Astrocyte (in vitro differentiated cells and primary cell): ENCODE measurements around the gene PTPRN2. TPM values are rescaled to one million over a fixed set of nuclear protein-coding genes. Genes with fewer than 3 reads are reported as not detected.

Source experiments
- DNase-seq: peaks from one replicate; pipeline ENCODE4 v3.0.0-alpha.2; 2010; ENCODE audit warnings: low read depth
- FAIRE-seq: peaks from 2 replicates; lab custom pipeline; 2011; peaks lifted over from hg19 to GRCh38; lab: Jason Lieb, UNC
- H2AFZ ChIP-seq: 2 replicates; pipeline ENCODE4 v1.6.0; 2012; ENCODE audit warnings: low read depth, low read length, inconsistent platforms
- H3K27ac ChIP-seq: 2 replicates; pipeline ENCODE4 v1.5.1; 2011; ENCODE audit warnings: low read depth, low read length, inconsistent platforms
- H3K27me3 ChIP-seq: 2 replicates; pipeline ENCODE4 v1.6.0; 2011; ENCODE audit warnings: low read length, inconsistent platforms; ENCODE audit not compliant: insufficient read depth
- H3K36me3 ChIP-seq: 2 replicates; pipeline ENCODE4 v1.5.1; 2011; ENCODE audit warnings: low read length, inconsistent platforms; ENCODE audit not compliant: insufficient read depth
- H3K4me1 ChIP-seq: 2 replicates; pipeline ENCODE4 v1.5.1; 2011; ENCODE audit warnings: low read length, inconsistent platforms; ENCODE audit not compliant: insufficient read depth
- H3K4me2 ChIP-seq: 2 replicates; pipeline ENCODE4 v1.6.0; 2012; ENCODE audit warnings: low read length, inconsistent platforms
- H3K4me3 ChIP-seq: 2 replicates; pipeline ENCODE4 v1.5.1; 2011; ENCODE audit warnings: low read depth, mild to moderate bottlenecking, low read length, inconsistent platforms; ENCODE audit not compliant: insufficient read depth
- H3K79me2 ChIP-seq: 2 replicates; pipeline ENCODE4 v1.6.0; 2012; ENCODE audit warnings: mild to moderate bottlenecking, low read length, inconsistent platforms; ENCODE audit not compliant: insufficient read depth
- H3K9ac ChIP-seq: 2 replicates; pipeline ENCODE4 v1.6.0; 2012; ENCODE audit warnings: mild to moderate bottlenecking, low read length, inconsistent platforms
- H3K9me3 ChIP-seq: 2 replicates; pipeline ENCODE4 v1.5.1; 2012; ENCODE audit warnings: low read depth, mild to moderate bottlenecking, low read length, inconsistent platforms; ENCODE audit not compliant: insufficient read depth
- H4K20me1 ChIP-seq: 2 replicates; pipeline ENCODE4 v1.6.0; 2012; ENCODE audit warnings: low read length, inconsistent platforms; ENCODE audit not compliant: insufficient read depth
- H3K27ac Mint-ChIP-seq: one replicate; pipeline ENCODE4 v1.8.0; 2021; ENCODE audit warnings: mild to moderate bottlenecking, mixed read lengths; ENCODE audit not compliant: unreplicated experiment
- H3K27me3 Mint-ChIP-seq: one replicate; pipeline ENCODE4 v1.8.0; 2021; ENCODE audit warnings: low read depth, mixed read lengths; ENCODE audit not compliant: unreplicated experiment
- H3K36me3 Mint-ChIP-seq: one replicate; pipeline ENCODE4 v1.8.0; 2021; ENCODE audit warnings: low read depth, mixed read lengths; ENCODE audit not compliant: unreplicated experiment
- H3K4me1 Mint-ChIP-seq: one replicate; pipeline ENCODE4 v1.8.0; 2021; ENCODE audit warnings: low read depth, mixed read lengths; ENCODE audit not compliant: unreplicated experiment
- H3K4me3 Mint-ChIP-seq: one replicate; pipeline ENCODE4 v1.8.0; 2021; ENCODE audit warnings: mild to moderate bottlenecking, moderate library complexity, mixed read lengths; ENCODE audit not compliant: unreplicated experiment
- H3K9me3 Mint-ChIP-seq: one replicate; pipeline ENCODE4 v1.8.0; 2021; ENCODE audit warnings: mild to moderate bottlenecking, mixed read lengths; ENCODE audit not compliant: unreplicated experiment
- EZH2 ChIP-seq: IDR thresholded peaks from 2 replicates; pipeline ENCODE4 v1.6.1; 2012; ENCODE audit warnings: mild to moderate bottlenecking, low read length, inconsistent platforms; ENCODE audit not compliant: insufficient read depth
- total RNA-seq: library from RNA; stranded (reverse); gene quantifications from 2 replicates; pipeline ENCODE4 v1.2.1, GENCODE V29; 2021
- TF ChIP-seq, protein P1 (sequence below): IDR thresholded peaks from 2 replicates; pipeline ENCODE4 v1.5.1; 2011; ENCODE audit warnings: low read depth, mild to moderate bottlenecking, inconsistent platforms, low read length, moderate library complexity; ENCODE audit not compliant: insufficient read depth

Gene PTPRN2
- total RNA-seq, 1 donor from 2014 or later, result 0.09 TPM

DNA sequence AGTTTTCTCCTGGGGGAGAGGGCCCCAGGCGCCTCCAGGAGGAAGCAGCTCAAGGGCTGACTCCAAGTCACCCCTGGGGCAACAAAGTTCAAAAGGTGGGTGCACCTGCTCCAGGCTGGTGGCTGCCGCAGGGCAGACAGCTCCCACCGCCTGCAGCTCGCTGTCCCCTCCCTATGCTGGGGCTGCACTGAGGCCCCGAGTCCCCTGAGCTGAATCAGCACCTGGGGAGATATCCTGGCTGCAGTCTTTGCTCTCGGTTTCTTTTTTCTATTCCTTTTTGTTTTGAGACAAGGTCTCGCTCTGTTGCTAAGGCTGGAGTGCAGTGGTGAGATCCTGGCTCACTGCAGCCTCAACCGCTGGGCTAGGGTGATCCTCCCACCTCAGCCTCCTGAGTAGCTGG is 1067.4 kb downstream of the PTPRN2 start:
- Histone ChIP-seq H3K79me2 (no peaks in the 10 kb centered on the region), H3K4me2 (no peak overlapping the region), H2AFZ (no peak overlapping the region), H4K20me1 (no peaks in the 10 kb centered on the region), H3K4me3 (no peak overlapping the region), H3K9ac (no peak overlapping the region), H3K4me1 (no peaks in the 10 kb centered on the region), H3K27ac (no peak overlapping the region), H3K9me3 (no peaks in the 10 kb centered on the region), H3K36me3 (no peaks in the 10 kb centered on the region), H3K27me3 (no peaks in the 10 kb centered on the region)
- Mint-ChIP-seq H3K27me3 (no peaks in the 10 kb centered on the region), H3K4me1 (no peaks in the 10 kb centered on the region), H3K36me3 (no peaks in the 10 kb centered on the region), H3K9me3 (peaks cover 30% of the 10 kb centered on the region), H3K27ac (no peak overlapping the region), H3K4me3 (no peak overlapping the region)
- DNase-seq (no peak), FAIRE-seq (no peak)
- TF ChIP-seq EZH2, result no peak
- TF ChIP-seq, protein P1, sequence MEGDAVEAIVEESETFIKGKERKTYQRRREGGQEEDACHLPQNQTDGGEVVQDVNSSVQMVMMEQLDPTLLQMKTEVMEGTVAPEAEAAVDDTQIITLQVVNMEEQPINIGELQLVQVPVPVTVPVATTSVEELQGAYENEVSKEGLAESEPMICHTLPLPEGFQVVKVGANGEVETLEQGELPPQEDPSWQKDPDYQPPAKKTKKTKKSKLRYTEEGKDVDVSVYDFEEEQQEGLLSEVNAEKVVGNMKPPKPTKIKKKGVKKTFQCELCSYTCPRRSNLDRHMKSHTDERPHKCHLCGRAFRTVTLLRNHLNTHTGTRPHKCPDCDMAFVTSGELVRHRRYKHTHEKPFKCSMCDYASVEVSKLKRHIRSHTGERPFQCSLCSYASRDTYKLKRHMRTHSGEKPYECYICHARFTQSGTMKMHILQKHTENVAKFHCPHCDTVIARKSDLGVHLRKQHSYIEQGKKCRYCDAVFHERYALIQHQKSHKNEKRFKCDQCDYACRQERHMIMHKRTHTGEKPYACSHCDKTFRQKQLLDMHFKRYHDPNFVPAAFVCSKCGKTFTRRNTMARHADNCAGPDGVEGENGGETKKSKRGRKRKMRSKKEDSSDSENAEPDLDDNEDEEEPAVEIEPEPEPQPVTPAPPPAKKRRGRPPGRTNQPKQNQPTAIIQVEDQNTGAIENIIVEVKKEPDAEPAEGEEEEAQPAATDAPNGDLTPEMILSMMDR, result no peak

GRCh38 chr7:157519798-157520244 is 1067.8 kb downstream of the PTPRN2 start:
- H3K27ac Mint-ChIP-seq, result no peak overlapping the region
- Histone ChIP-seq H3K27me3 (no peaks in the 10 kb centered on the region), H3K9me3 (no peaks in the 10 kb centered on the region), H3K4me1 (no peaks in the 10 kb centered on the region), H3K4me2 (no peak overlapping the region), H2AFZ (no peak overlapping the region), H3K9ac (no peak overlapping the region), H3K36me3 (no peaks in the 10 kb centered on the region), H3K27ac (no peak overlapping the region), H4K20me1 (no peaks in the 10 kb centered on the region), H3K4me3 (no peak overlapping the region), H3K79me2 (no peaks in the 10 kb centered on the region)
- H3K9me3 Mint-ChIP-seq, result peaks cover 28% of the 10 kb centered on the region
- H3K36me3 Mint-ChIP-seq, result no peaks in the 10 kb centered on the region
- H3K4me3 Mint-ChIP-seq, result no peak overlapping the region
- DNase-seq (no peak), FAIRE-seq (no peak)
- H3K27me3 Mint-ChIP-seq, result no peaks in the 10 kb centered on the region
- H3K4me1 Mint-ChIP-seq, result no peaks in the 10 kb centered on the region
- TF ChIP-seq, protein P1, result no peak
- TF ChIP-seq EZH2, result no peak

DNA sequence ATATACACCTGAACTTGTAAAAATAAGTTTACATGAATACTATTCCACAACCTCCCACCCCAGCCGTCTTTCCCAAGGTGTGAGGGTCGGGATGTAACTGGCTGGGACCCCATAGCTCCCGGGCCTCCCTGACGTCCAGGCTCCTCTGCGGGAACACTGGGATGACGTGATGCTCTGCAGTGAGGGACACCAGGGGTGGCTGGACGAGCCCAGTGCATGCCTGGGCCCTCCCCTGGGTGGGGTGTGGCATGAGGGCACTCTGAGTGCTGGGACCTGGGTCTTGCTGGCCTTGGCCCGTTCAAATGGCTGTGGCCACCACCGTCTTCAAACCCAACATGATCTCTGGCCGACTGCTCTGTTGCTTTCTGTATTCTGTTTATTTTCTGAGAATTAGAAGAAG is 1068.4 kb downstream of the PTPRN2 start:
- no peaks in the 10 kb centered on the region for H3K36me3 Mint-ChIP-seq
- no peaks in the 10 kb centered on the region for H3K4me1 Mint-ChIP-seq

More for the DNA sequence above, 1068.4 kb downstream of the PTPRN2 start:
- Histone ChIP-seq H3K79me2 (no peaks in the 10 kb centered on the region), H3K36me3 (no peaks in the 10 kb centered on the region), H3K4me1 (no peaks in the 10 kb centered on the region), H2AFZ (no peak overlapping the region), H3K9ac (no peak overlapping the region), H3K4me2 (no peak overlapping the region), H3K9me3 (no peaks in the 10 kb centered on the region), H3K27ac (no peak overlapping the region), H3K4me3 (no peak overlapping the region), H4K20me1 (no peaks in the 10 kb centered on the region), H3K27me3 (no peaks in the 10 kb centered on the region)
- no peaks in the 10 kb centered on the region for H3K27me3 Mint-ChIP-seq
- H3K4me3 Mint-ChIP-seq, result no peak overlapping the region
- peaks cover 28% of the 10 kb centered on the region for H3K9me3 Mint-ChIP-seq
- FAIRE-seq (no peak), DNase-seq (no peak)
- H3K27ac Mint-ChIP-seq, result no peak overlapping the region
- TF ChIP-seq, protein P1, result no peak
- TF ChIP-seq EZH2, result no peak
